ENCODE data around the gene MAGEC1. TPM values are rescaled to one million over a fixed set of nuclear protein-coding genes. Genes with fewer than 3 reads are reported as not detected.
A peak's percentile ranks its signal among the peaks of the same experiment; 100 is the strongest.

The MAGEC1 gene
- total and polyA plus RNA-seq, 2 donors from 2014 or later = not detected

- Histone ChIP-seq H3K9ac (ENCODE audit: low read length in 3 of 3) (no peak overlapping the region), H3K36me3 (ENCODE audit: control insufficient read depth in 2 of 3, insufficient read depth in 3 of 3, low read length in 3 of 3) (no peaks in the 10 kb centered on the region), H3K9me3 (ENCODE audit: control insufficient read depth in 2 of 3, insufficient read depth in 1 of 3, low read length in 3 of 3) (no peaks in the 10 kb centered on the region), H3K27me3 (ENCODE audit: control insufficient read depth, insufficient read depth, low read length) (no peaks in the 10 kb centered on the region), H3K4me1 (ENCODE audit: control insufficient read depth in 2 of 3, insufficient read depth in 2 of 3, low read depth in 1 of 3, low read length in 3 of 3) (no peaks in the 10 kb centered on the region), H3K27ac (ENCODE audit: low read depth in 2 of 2, low read length in 2 of 2) (no peak overlapping the region), H3K4me3 (ENCODE audit: low read length in 3 of 3) (no peak overlapping the region)
- TF ChIP-seq, protein P1, sequence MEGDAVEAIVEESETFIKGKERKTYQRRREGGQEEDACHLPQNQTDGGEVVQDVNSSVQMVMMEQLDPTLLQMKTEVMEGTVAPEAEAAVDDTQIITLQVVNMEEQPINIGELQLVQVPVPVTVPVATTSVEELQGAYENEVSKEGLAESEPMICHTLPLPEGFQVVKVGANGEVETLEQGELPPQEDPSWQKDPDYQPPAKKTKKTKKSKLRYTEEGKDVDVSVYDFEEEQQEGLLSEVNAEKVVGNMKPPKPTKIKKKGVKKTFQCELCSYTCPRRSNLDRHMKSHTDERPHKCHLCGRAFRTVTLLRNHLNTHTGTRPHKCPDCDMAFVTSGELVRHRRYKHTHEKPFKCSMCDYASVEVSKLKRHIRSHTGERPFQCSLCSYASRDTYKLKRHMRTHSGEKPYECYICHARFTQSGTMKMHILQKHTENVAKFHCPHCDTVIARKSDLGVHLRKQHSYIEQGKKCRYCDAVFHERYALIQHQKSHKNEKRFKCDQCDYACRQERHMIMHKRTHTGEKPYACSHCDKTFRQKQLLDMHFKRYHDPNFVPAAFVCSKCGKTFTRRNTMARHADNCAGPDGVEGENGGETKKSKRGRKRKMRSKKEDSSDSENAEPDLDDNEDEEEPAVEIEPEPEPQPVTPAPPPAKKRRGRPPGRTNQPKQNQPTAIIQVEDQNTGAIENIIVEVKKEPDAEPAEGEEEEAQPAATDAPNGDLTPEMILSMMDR (IDR thresholded peaks at IDR 0.05; ENCODE audit: borderline replicate concordance, extremely low read depth, insufficient read depth) = no peak
- FAIRE-seq (no peak), DNase-seq (no peak)
- intact Hi-C loops (cut with DNase I) = no loop called here
Observed at GRCh38 chrX:141917801-141918200, 14.1 kb downstream of the MAGEC1 start.

DNA sequence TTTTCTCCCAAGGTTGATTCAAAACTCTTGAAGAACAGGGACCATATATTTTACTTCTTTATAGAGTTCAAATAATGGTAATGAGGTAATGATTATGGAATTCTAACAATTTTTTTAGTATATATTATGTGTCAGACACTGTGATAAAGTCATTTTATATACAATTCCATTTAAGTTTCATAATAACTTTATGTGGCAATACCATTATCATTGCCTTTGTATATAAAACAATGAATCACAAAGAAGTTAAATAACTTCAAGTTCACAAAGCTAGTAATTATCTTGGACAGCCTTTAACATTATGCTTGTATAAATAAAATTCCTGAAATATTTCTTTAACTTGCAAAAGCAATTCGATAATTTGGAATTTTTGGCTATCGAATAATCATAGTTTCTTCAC lies 20.6 kb downstream of the MAGEC1 start:
- Histone ChIP-seq H3K4me1 (ENCODE audit: control insufficient read depth in 2 of 3, insufficient read depth in 2 of 3, low read depth in 1 of 3, low read length in 3 of 3) (no peaks in the 10 kb centered on the region), H3K4me3 (ENCODE audit: low read length in 3 of 3) (no peak overlapping the region), H3K27ac (ENCODE audit: low read depth in 2 of 2, low read length in 2 of 2) (no peak overlapping the region), H3K9me3 (ENCODE audit: control insufficient read depth in 2 of 3, insufficient read depth in 1 of 3, low read length in 3 of 3) (no peaks in the 10 kb centered on the region), H3K36me3 (ENCODE audit: control insufficient read depth in 2 of 3, insufficient read depth in 3 of 3, low read length in 3 of 3) (no peaks in the 10 kb centered on the region), H3K27me3 (ENCODE audit: control insufficient read depth, insufficient read depth, low read length) (no peaks in the 10 kb centered on the region), H3K9ac (ENCODE audit: low read length in 3 of 3) (no peak overlapping the region)
- TF ChIP-seq, protein P1 (IDR thresholded peaks at IDR 0.05; ENCODE audit: borderline replicate concordance, extremely low read depth, insufficient read depth) = no peak
- no peak for DNase-seq
- FAIRE-seq = peak; percentile 94
- intact Hi-C loops (cut with DNase I) = no loop called here

GRCh38 chrX:141928432-141928831 lies 24.7 kb downstream of the MAGEC1 start:
- no peak for DNase-seq
- TF ChIP-seq, protein P1 (IDR thresholded peaks at IDR 0.05; ENCODE audit: borderline replicate concordance, extremely low read depth, insufficient read depth) = no peak
- no peaks in the 10 kb centered on the region for H3K36me3 ChIP-seq (ENCODE audit: control insufficient read depth in 2 of 3, insufficient read depth in 3 of 3, low read length in 3 of 3)
- FAIRE-seq = no peak
- no peaks in the 10 kb centered on the region for H3K27me3 ChIP-seq (ENCODE audit: control insufficient read depth, insufficient read depth, low read length)
- intact Hi-C loops (cut with DNase I) = no loop called here
- H3K4me1 ChIP-seq (ENCODE audit: control insufficient read depth in 2 of 3, insufficient read depth in 2 of 3, low read depth in 1 of 3, low read length in 3 of 3) = no peaks in the 10 kb centered on the region
- H3K9ac ChIP-seq (ENCODE audit: low read length in 3 of 3) = no peak overlapping the region
- no peak overlapping the region for H3K4me3 ChIP-seq (ENCODE audit: low read length in 3 of 3)
- no peaks in the 10 kb centered on the region for H3K9me3 ChIP-seq (ENCODE audit: control insufficient read depth in 2 of 3, insufficient read depth in 1 of 3, low read length in 3 of 3)
- no peak overlapping the region for H3K27ac ChIP-seq (ENCODE audit: low read depth in 2 of 2, low read length in 2 of 2)

- Histone ChIP-seq H3K9me3 (ENCODE audit: control insufficient read depth in 2 of 3, insufficient read depth in 1 of 3, low read length in 3 of 3) (no peaks in the 10 kb centered on the region), H3K9ac (ENCODE audit: low read length in 3 of 3) (no peak overlapping the region), H3K36me3 (ENCODE audit: control insufficient read depth in 2 of 3, insufficient read depth in 3 of 3, low read length in 3 of 3) (no peaks in the 10 kb centered on the region), H3K4me3 (ENCODE audit: low read length in 3 of 3) (no peak overlapping the region), H3K27me3 (ENCODE audit: control insufficient read depth, insufficient read depth, low read length) (no peaks in the 10 kb centered on the region), H3K4me1 (ENCODE audit: control insufficient read depth in 2 of 3, insufficient read depth in 2 of 3, low read depth in 1 of 3, low read length in 3 of 3) (no peaks in the 10 kb centered on the region), H3K27ac (ENCODE audit: low read depth in 2 of 2, low read length in 2 of 2) (no peak overlapping the region)
- no peak for FAIRE-seq
- DNase-seq = no peak
- TF ChIP-seq, protein P1 (IDR thresholded peaks at IDR 0.05; ENCODE audit: borderline replicate concordance, extremely low read depth, insufficient read depth) = no peak
- intact Hi-C loops (cut with DNase I) = no loop called here
Observed at GRCh38 chrX:141934059-141934641, 30.5 kb downstream of the MAGEC1 start.

All from kidney (tissue), 14 donors.